Measurements from ENCODE around the gene NAV1. TPM values are rescaled to one million over a fixed set of nuclear protein-coding genes. Genes with fewer than 3 reads are reported as not detected.
"Not testable (repeated sequence)": the region's sequence is repeated elsewhere in the genome, so short reads cannot be mapped to it uniquely, and the experiment has no call there.

Gene NAV1, protein sequence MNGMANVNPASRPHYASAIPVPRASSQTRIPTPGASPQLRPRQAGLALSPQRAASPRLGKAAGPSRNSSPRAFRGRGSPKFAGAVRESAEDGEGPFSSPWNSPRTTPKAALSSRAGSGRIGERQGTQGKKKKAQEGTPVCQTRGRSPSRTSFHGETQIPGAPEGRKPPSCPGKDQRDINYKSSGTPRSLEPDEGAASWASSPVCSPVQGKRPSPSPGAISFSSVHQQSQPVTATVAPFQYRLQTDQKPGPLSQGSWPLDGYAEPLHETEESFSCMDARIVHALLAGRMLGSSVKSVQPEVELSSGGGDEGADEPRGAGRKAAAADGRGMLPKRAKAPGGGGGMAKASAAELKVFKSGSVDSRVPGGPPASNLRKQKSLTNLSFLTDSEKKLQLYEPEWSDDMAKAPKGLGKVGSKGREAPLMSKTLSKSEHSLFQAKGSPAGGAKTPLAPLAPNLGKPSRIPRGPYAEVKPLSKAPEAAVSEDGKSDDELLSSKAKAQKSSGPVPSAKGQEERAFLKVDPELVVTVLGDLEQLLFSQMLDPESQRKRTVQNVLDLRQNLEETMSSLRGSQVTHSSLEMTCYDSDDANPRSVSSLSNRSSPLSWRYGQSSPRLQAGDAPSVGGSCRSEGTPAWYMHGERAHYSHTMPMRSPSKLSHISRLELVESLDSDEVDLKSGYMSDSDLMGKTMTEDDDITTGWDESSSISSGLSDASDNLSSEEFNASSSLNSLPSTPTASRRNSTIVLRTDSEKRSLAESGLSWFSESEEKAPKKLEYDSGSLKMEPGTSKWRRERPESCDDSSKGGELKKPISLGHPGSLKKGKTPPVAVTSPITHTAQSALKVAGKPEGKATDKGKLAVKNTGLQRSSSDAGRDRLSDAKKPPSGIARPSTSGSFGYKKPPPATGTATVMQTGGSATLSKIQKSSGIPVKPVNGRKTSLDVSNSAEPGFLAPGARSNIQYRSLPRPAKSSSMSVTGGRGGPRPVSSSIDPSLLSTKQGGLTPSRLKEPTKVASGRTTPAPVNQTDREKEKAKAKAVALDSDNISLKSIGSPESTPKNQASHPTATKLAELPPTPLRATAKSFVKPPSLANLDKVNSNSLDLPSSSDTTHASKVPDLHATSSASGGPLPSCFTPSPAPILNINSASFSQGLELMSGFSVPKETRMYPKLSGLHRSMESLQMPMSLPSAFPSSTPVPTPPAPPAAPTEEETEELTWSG (N-terminal part only)
- 2.2 and 2.3 TPM in 2 replicates for total RNA-seq

DNA sequence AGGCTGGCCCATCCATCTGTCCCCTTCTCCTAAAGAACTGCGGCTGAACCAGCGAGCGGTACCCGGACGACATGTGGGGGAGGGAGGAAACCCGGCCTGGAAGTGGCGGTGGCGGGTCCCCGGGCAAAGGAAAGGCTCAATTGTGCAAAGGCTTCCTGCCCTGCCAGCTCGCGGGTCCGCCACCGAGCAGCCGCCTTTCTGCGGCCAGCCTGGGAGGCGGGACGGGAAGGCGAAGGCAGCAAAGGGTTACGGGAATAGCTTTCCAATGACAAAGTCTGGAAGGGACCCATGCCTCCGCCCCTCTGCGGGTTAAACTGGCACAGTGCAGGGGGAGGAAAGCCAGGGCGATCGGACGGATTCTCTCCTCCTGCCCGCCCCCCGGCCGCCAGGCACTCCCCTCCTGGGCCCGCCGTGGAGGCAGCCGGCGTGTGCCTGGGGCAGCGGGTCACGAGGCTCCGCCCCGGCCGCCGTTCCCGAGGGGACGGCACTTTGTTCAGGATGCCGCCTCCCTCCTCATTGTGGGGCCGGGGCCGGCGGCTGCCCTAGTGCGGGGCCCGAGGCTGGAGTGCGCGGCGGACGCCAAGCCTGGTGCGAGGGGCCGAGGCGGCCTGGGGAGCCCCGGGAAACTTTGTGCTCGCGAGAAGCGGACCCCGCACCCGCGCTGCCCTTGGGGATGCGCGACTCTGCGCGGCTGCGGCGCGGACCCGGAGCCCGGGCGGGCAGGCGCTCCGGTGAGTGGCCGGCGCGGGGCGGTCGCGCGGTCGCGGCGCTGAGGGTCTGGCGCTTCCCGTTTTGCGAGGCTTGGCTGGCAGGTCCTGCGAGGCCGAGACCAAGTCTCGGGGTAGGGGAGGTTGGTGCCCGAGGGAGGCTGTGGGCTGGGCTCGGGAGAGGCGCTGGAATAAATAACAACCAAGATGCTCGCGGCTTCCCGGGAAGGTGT is at the start of gene NAV1:
NAV1 (plus strand) TSS at position 516 of the 940 bp plus-strand sequence. CDS start 83,758 bp downstream, outside the sequence.
- intact Hi-C loops (cut with micrococcal nuclease) = no loop called here

DNA sequence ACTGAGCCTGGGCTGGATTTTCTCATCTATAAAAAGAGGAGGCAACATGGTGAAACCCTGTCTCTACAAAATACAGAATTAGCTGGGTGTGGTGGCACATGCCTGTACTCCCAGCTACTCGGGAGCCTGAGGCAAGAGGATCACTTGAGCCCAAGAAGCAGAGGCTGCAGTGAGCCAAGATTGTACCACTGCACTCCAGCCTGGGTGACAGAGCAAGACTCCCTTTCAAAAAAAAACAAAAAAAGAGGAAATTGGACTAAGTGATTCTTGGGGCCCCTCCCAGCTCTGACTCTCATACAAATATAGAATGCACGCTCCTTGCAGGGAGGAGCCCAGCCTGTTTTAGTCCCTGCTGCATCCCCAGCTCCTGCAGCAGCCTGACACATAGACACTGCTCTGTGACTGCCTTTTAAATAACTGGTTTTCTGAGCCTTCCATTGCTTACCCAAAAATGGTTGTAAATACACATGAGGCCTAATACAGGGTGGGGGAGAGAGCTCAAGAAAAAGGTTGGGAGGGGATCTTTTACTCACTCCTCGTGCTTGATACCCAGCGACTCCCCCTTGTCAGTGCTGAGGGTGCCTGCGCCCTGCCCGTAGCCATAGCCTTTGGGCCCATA is 49.2 kb upstream of the NAV1 start:
- intact Hi-C loops (cut with micrococcal nuclease) = no loop called here

DNA sequence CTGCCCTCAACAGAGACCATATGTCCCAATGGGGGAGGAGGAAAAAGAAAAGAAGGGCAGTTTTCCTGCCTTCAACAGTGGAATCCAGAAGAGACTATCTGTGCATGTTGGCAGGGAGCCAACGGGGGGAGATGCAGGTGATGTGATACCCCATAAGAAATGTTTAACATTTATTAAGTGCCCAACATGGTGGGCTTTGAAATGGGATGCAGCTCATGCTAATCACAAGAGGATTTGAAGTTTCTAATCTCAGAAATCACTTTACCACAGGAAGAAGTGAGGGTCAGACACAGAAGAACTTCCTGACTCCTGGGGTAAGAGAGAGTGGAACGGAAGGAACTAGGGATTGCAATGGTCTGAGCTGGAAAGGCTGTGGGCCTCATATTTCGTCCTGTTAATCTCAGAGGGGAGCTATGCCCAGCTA is 48.2 kb upstream of the NAV1 start:
- intact Hi-C loops (cut with micrococcal nuclease) = loop anchor here (1.0 kb wide), 1 partner anchor 14 kb away; no protein-coding TSS in a partner anchor

DNA sequence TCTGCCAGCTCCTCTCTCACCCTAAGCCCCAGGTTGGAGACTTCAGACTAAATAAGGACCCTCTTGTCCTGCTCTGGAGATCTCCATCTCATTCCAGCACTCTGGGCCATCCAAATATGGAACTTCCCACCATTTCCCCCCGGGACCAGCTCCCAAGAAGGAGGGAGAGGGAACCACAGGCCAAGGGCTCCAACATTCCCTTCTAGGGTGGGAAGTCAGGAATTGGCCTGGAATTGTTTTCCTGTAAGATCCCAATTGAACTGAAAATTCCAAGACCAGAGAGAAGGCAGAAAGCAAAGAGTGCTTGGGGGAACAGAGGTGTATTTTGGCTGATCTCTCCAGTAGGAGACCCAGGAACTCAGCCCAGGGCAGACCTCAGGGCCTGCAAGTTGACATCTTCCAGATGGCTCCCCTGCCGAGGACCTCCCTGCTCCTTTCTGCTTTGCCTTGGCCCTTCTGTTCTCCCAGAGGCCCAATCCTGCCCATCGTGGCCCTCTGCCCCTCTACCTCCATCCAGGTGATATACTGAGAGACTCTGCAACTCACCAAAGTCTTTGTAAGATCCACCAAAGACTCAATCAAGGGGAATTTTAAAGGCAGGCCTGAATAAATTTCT is 46.9 kb upstream of the NAV1 start:
- intact Hi-C loops (cut with micrococcal nuclease) = loop anchor here (1.0 kb wide), 1 partner anchor 12 kb away; no protein-coding TSS in a partner anchor

DNA sequence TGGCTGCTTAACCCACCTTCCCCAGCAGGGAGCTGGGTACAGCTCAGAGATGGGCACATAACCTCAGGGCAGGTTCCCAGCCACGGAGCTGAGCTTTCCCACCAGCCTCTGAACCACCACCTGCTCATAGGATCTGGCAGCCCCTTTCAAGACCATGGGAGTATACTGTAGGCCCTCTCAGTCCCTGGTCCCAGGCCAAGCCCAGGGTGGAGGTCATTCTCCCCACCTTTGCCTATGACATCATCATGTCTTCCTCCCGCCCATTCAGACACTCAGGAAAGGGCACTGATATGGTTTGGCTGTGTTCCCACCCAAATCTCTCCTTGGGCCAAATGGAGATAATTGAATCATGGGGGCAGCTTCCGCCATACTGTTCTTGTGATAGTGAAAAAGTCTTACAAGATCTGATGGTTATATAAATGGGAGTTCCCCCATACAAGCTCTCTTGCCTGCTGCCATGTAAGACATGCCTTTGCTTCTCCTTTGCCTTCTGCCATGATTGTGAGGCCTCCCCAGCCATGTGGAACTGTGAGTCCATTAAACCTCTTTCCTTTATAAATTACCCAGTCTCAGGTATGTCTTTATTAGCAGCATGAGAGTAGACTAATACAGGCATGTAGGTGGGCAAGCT is 45.8 kb upstream of the NAV1 start:
- intact Hi-C loops (cut with micrococcal nuclease) = not testable (repeated sequence)

DNA sequence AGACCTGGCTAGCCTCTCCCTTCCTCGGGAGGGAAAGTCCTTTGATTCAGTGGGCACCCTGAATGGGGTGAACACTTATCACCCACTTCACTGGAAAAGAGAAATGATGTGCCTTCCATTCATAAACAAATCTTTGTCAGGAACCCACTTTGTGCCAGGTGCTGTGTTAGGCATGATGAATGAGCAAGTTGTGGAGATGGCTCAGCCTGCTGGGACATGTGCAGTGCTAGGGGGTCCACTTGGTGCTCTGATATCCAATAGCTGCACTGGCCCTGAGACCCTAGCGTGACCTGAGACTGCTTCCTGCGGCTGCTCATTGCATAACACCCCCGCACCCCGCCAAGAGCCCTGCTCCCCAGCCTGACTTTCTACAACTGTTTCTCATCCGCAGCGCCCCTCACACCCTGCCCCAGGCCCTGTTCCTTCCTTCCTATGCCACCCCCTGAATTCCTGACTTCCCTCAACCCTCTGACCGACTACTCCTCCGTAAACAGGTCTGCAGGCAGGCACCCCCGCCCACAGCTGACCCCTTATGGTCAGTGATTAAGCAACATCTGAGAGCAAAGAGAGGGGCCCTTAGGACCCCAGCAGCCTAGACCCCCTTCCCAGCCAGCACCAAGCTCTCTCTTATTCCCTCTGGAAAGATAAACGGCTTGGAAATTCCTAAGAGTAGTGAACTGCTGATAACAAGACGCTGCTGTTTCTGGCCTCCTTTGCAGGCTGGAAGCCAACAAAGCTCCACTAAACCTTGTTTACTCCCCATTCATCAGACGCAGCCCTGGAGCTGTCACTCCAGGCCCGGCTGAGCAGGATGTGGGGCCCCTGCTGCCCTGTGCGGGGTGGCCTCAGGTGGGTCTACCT is 44.9 kb upstream of the NAV1 start:
- intact Hi-C loops (cut with micrococcal nuclease) = no loop called here

DNA sequence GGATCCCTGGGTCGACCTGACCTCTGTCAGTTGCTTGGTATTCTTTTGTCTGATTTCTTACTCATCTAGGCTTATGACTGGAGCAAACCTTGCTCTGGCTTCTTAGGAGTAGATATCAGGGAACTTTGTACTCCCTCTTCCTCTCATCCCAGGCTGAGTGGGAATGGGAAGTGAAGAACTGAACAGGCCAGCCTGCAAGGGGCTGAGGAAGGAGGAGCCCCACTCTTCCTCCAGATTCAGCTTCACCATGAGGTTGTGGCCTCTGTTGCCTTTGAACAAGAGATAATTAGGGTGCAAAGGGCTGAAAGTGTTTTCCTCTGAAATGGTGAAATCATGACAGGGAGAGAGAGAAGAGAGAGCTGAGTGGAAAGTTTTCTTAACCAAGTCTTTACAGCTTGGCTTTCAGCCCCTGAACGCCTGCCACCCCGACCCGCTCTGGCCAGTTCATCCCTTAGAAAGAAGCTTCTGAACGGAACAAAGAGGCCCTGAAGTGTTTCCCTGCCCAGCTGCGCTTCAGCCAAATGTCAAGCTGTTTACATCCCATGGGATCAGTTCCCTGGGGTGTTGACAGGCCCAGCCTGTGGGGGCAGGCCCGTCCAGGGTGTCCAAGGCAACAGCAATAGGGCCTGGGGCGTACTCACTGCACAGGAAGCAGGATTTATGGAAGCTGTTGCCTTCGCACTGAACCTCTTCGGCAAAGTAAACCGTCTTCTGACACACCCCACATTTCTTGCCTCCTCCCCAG is 43.2 kb upstream of the NAV1 start:
- intact Hi-C loops (cut with micrococcal nuclease) = no loop called here

DNA sequence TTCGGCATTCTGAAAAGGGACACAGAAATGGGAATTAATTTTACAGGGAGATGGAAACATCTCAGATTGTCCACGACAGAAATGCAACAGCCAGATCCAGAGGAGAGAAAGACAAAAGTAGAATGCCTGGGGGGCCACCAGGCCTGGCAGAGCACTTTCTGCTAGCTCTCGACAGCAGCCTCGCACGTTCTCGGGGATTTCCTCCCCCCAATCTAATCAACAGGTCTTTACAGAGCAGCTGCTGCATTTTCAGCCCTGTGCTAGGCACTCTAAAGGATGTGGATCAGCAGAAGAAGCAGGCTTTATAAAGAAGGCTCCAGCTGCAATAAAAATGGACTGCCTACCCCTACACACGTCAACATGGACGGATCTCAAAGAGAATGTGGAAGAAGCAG is 42.6 kb upstream of the NAV1 start:
- intact Hi-C loops (cut with micrococcal nuclease) = no loop called here

DNA sequence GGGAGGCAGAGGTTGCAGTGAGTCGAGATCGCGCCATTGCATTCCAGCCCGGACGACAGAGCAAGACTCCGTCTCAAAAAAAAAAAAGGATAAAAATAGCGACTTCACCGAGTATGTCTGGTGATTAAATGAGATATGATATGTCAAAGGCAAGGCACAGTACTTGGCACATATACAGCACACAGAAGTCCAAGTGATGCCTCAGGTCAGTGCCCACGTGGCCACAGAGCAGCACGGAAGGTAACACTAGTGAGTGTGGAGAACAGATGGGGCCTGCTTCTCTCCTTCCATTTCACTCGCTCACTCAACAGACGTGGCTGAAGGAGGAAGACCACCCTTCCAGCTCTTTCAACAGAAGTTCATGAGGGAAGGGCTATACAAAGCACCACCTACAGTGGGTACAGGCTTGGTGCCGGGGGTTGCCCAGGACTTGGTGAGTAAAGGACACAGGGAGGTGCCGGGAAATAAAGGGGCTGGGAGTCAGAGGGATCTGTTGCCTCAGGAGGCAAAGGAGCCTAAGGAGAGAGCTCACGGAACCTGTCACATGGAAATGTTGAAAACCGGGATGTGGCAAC is 40.9 kb upstream of the NAV1 start:
- intact Hi-C loops (cut with micrococcal nuclease) = no loop called here

DNA sequence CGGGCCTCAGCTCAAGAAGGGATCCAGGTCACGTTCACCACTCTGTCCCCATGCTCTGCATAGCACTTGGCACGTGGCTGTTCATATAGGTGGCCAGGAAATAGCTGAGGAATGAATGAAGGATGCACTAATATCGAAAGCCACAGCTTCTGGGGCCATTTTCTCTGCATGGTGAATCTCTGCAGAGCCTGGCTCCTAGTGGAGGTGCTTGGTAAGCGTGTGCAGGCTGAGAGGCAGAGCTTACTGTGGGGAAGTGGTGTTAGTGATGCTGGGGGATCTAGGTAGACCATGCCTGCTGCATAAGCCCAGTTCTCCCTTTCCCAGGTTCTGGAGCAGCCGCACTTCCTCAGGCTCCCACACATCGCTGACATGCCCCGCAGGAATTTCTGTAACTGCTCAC is 40.3 kb upstream of the NAV1 start:
- intact Hi-C loops (cut with micrococcal nuclease) = no loop called here

DNA sequence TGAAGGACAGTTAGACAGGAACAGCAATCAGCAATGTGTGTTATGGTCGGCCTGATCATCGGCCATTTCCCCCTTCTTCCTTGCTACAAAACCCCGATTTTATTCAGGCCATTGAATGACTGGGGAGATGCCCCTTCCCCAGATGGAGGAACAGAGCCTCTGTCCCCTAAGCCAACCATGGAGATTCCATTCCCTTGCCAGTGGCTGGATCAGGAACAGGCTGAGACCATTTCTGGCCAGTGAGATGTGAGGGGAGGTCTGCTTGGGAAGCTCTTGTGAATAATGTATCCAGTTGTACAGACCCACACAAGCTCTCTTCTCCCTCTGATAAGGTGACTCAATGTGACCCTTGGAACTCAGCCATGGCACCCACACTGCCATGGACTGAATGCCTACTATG is 39.7 kb upstream of the NAV1 start:
- intact Hi-C loops (cut with micrococcal nuclease) = no loop called here

DNA sequence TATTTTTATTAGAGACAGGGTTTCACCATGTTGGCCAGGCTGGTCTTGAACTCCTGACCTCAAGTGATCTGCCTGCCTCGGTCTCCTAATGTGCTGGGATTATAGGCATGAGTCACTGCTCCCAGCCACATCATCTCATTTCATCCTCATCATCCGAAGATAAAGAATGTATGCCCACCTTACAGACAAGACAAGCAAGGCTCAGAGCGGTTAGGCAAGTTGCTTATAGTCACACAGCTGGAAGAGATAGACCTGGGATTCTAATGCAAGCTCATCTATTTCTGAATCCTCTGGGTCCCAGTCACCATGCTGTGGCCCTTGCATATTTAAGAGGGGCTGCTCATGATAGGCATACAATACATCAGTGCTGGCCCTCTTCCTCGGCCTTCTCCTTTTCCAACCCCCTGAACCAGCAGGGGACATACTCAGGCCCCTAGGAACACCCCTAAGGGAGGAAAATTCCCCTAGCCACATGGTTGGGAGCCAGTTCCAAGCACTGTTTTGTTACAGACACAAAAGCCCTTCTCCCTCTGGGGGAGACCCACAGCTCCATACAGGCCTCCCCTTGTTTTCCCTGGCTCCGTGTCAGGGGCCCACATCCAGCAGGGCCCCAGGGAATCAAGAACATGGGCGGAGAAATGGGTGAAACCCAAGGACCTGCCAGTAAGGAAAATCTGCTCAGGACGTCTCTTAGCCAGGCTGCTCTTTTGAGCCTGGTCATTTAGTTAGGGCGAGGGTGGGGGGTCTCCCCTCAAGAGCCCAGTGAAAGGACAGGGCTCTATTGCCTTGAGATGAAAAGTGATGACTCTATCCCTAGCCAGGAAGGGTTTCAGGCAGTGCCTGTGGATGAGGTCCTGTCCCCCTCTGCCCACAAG is 38.9 kb upstream of the NAV1 start:
- intact Hi-C loops (cut with micrococcal nuclease) = no loop called here

DNA sequence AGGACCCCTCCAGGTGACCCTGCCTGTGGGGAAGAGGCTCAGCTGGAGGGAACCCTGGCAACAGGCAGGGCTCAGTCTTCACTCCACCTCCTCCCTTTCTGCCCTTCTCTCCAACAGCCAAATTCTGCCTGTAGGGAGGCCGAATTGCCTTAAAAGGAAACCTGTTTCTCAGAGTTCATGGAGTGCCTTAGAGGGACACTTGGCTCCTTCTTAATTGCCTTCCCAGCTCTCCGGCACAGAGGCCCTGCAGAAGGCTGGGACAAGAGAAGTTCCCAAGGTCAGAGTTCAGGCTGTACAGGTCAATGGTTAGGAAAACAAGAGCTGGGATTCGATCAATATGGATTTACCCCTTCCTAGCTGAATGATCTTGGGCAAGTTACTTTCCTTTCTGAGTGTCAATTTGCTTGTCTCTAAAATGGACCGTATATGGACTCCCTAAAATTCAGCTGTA is 38.2 kb upstream of the NAV1 start:
- intact Hi-C loops (cut with micrococcal nuclease) = no loop called here

DNA sequence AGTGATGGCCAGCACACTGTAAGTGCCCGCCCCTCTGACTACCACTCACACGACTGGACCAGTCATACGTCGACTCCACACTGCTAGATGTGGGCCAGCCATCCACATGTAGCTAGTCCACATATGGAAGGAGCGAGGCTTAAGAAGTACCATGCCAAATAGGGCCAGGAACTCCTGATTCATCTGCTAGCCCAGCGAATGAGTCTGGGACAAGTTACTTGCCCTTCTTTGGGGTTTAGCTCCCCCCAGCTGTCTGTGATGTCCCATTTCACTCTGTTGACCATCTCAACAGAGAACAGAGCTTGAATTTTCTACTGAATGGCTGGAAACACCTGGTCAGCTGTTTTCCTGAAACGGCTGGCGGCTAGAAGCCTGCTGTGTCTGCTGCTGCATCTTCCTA is 37.8 kb upstream of the NAV1 start:
- intact Hi-C loops (cut with micrococcal nuclease) = no loop called here

DNA sequence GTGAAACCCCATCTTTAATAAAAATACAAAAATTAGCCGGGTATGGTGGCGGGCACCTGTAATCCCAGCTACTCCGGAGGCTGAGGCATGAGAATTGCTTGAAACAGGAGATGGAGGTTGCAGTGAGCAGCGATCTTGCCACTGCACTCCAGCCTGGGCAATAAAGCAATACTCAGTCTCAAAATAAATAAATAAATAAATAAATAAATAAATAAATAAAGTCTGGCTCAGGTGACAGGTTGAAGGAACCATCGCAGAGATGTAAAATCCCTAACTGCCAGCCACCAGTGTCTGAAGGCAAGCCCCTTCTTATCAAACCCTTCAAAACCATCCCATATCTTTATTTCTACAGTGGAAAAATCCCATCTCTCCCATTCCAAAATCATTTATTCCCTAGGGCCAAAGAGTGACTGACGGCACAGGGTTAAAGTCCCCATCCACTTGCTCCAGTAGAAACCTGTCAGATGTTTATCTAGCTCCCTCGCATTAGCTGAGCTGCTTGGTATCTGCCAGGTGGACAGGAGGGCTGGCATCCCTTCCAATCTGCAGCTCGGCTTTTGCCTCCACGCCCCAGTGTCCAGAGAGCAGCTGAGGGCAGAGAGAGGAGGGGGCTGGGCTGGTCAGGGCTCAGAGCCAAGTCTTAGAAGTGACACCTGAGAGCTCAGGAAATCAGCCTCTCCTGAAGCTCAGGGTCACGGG is 37.0 kb upstream of the NAV1 start:
- intact Hi-C loops (cut with micrococcal nuclease) = no loop called here
